GM23338 (cell line): ENCODE data around the gene SART3. TPM values are rescaled to one million over a fixed set of nuclear protein-coding genes. Genes with fewer than 3 reads are reported as not detected.
"Not testable (repeated sequence)": the region's sequence is repeated elsewhere in the genome, so short reads cannot be mapped to it uniquely, and the experiment has no call there.

Experiments
- ATAC-seq: fragments of 200-7000 bp; cut with Tn5 transposase; 3 replicates; pipeline ENCODE4 v1.9.1; 2020
- DNase-seq: peaks from one replicate; pipeline ENCODE4 v3.0.0-alpha.2; 2015; ENCODE audit warnings: low spot score
- H2AFZ ChIP-seq: fragments of 200-600 bp; sonication (generic); 2 replicates; pipeline ENCODE4 v1.8.0; 2016; ENCODE audit warnings: antibody characterized with exemption, mild to moderate bottlenecking, moderate library complexity
- H3F3A ChIP-seq: fragments of 200-600 bp; sonication (generic); replicated peaks from 2 replicates; pipeline ENCODE4 v1.8.0; 2017; ENCODE audit warnings: antibody characterized with exemption, mixed run types, low read depth
- H3K27ac ChIP-seq: fragments of 200-600 bp; sonication (generic); 2 replicates; pipeline ENCODE4 v1.6.1; 2016; ENCODE audit warnings: low read depth
- H3K27me3 ChIP-seq: fragments of 200-600 bp; sonication (generic); 2 replicates; pipeline ENCODE4 v1.8.0; 2016; ENCODE audit warnings: mild to moderate bottlenecking, mixed run types, moderate library complexity; ENCODE audit not compliant: insufficient read depth
- H3K36me3 ChIP-seq: fragments of 200-600 bp; sonication (generic); 2 replicates; pipeline ENCODE4 v1.8.0; 2016; ENCODE audit warnings: mild to moderate bottlenecking; ENCODE audit not compliant: insufficient read depth
- H3K4me1 ChIP-seq: fragments of 200-600 bp; sonication (generic); 2 replicates; pipeline ENCODE4 v1.8.0; 2016; ENCODE audit warnings: mild to moderate bottlenecking, moderate library complexity; ENCODE audit not compliant: insufficient read depth
- H3K4me2 ChIP-seq: fragments of 200-600 bp; sonication (generic); 2 replicates; pipeline ENCODE4 v1.7.1; 2017; ENCODE audit warnings: mixed run types
- H3K4me3 ChIP-seq: fragments of 200-600 bp; sonication (generic); 2 replicates; pipeline ENCODE4 v1.6.1; 2016; ENCODE audit warnings: mixed run types
- H3K79me2 ChIP-seq: fragments of 200-600 bp; sonication (generic); replicated peaks from 2 replicates; pipeline ENCODE4 v1.8.0; 2017; ENCODE audit warnings: mild to moderate bottlenecking; ENCODE audit not compliant: insufficient read depth
- H3K9me2 ChIP-seq: fragments of 200-600 bp; sonication (generic); 2 replicates; pipeline ENCODE4 v1.8.0; 2017; ENCODE audit not compliant: insufficient read depth
- H4K20me1 ChIP-seq: fragments of 200-600 bp; sonication (generic); replicated peaks from 2 replicates; pipeline ENCODE4 v1.8.0; 2017; ENCODE audit warnings: mild to moderate bottlenecking; ENCODE audit not compliant: insufficient read depth
- H3K27ac Mint-ChIP-seq: 2 replicates; pipeline ENCODE4 v1.8.0; 2020; ENCODE audit warnings: inconsistent platforms, mild to moderate bottlenecking, moderate library complexity, mixed read lengths
- H3K27me3 Mint-ChIP-seq: 3 replicates; pipeline ENCODE4 v1.8.0; 2022; ENCODE audit warnings: low read depth, mild to moderate bottlenecking, moderate library complexity, mixed read lengths, inconsistent platforms; ENCODE audit not compliant: insufficient read depth, poor library complexity
- H3K36me3 Mint-ChIP-seq: 3 replicates; pipeline ENCODE4 v1.8.0; 2021; ENCODE audit warnings: low read depth, mild to moderate bottlenecking, inconsistent platforms, moderate library complexity, mixed read lengths
- H3K4me1 Mint-ChIP-seq: 3 replicates; pipeline ENCODE4 v1.8.0; 2020; ENCODE audit warnings: mild to moderate bottlenecking, inconsistent platforms, mixed read lengths
- H3K4me3 Mint-ChIP-seq: 3 replicates; pipeline ENCODE4 v1.8.0; 2021; ENCODE audit warnings: moderate library complexity, mild to moderate bottlenecking, inconsistent platforms, mixed read lengths
- H3K9me3 Mint-ChIP-seq: 3 replicates; pipeline ENCODE4 v1.8.0; 2020; ENCODE audit warnings: moderate library complexity, mild to moderate bottlenecking, inconsistent platforms, mixed read lengths
- CREB1 ChIP-seq: fragments of 250-450 bp; sonication (Bioruptor Pico); IDR thresholded peaks from 2 replicates; pipeline ENCODE4 v1.5.0; 2020; ENCODE audit warnings: low read depth, mild to moderate bottlenecking, moderate library complexity
- EZH2 ChIP-seq: fragments of 200-600 bp; sonication (generic); IDR thresholded peaks from one replicate; pipeline ENCODE4 v1.8.0; 2017; ENCODE audit warnings: antibody characterized with exemption, mild to moderate bottlenecking, low read depth; ENCODE audit not compliant: unreplicated experiment
- JUNB ChIP-seq: IDR thresholded peaks from one replicate; pipeline ENCODE4 v1.6.1; 2016; ENCODE audit warnings: antibody characterized with exemption; ENCODE audit not compliant: unreplicated experiment
- NANOG ChIP-seq: IDR thresholded peaks from 2 replicates; pipeline ENCODE4 v1.6.1; 2016; ENCODE audit warnings: antibody characterized with exemption, borderline replicate concordance
- POLR2AphosphoS5 ChIP-seq: IDR thresholded peaks from 2 replicates; pipeline ENCODE4 v1.6.1; 2016; ENCODE audit warnings: antibody characterized with exemption, low read depth
- STAT1 ChIP-seq: IDR thresholded peaks from one replicate; pipeline ENCODE4 v1.6.1; 2016; ENCODE audit warnings: antibody characterized with exemption; ENCODE audit not compliant: unreplicated experiment
- ZNF114 ChIP-seq: fragments of 250-450 bp; sonication (Bioruptor Pico); IDR thresholded peaks from 2 replicates; pipeline ENCODE4 v1.5.0; 2020; ENCODE audit warnings: mild to moderate bottlenecking, moderate library complexity
- ZNF331 ChIP-seq: fragments of 250-450 bp; sonication (Bioruptor Pico); IDR thresholded peaks from 2 replicates; pipeline ENCODE4 v1.5.0; 2020; ENCODE audit warnings: low read depth, mild to moderate bottlenecking, moderate library complexity
- polyA plus RNA-seq: library from polyadenylated mRNA; unstranded; fragments of >200 nt; fragmentation: Nextera tagmentation; extraction: Ambion mirVana; gene quantifications from 2 replicates; pipeline ENCODE4 v1.2.1, GENCODE V29; 2016
- total RNA-seq: library from RNA; depleted of rRNA; stranded (reverse); fragments of >200 nt; shearing (Covaris generic); gene quantifications from 2 replicates; pipeline ENCODE4 v1.2.3, GENCODE V29; 2014
- TF ChIP-seq, protein P1 (sequence below): fragments of 250-450 bp; sonication (Bioruptor Pico); IDR thresholded peaks from 2 replicates; pipeline ENCODE4 v1.5.0; 2020; ENCODE audit warnings: mild to moderate bottlenecking, moderate library complexity
- TF ChIP-seq, protein P2 (sequence below): IDR thresholded peaks from one replicate; pipeline ENCODE4 v1.6.1; 2018; ENCODE audit warnings: antibody characterized with exemption; ENCODE audit not compliant: unreplicated experiment
- TF ChIP-seq, protein P3 (sequence below): IDR thresholded peaks from 2 replicates; pipeline ENCODE4 v1.6.1; 2016; ENCODE audit warnings: antibody characterized with exemption

The SART3 gene
- total and polyA plus RNA-seq, 2 experiments from 2014 or later: 49.8 to 112 TPM

DNA sequence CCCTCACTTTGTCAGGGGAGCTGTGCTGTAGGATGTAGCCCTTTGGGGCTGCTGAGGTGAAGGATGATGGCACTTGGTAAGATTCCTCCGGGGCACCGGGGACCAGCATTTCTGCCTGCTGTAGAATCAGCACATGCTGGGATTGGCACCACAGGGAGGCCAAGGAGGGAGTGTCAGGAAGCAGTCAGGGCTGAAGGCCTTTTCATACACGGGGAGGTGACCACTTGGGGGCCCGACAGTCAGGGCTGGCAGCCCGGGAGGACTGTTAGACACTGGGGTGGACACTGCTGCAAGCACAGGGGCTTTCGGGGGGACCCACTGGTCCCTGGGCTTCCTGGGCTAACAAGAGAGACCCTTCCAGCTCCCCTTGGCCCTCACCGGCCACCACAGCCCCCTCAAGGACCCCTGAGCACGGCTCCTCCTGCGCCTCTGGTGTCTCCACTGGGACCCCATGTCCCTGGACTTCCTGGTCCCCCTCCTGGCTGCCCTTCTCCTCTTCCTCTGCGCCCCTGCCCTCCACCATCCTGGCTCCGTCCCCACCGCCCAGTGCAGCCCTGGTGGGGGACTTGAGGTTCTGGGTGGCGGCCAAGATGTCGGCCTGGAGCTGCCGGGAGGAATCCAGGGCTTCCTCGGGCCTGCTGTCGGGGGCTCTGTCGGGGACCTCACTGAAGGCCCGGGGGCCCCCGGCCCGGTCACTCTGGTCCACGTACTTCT, 30.5 kb upstream of the SART3 start:
- no peaks in the 10 kb centered on the region for H3K36me3 ChIP-seq
- no peaks in the 10 kb centered on the region for H3K9me2 ChIP-seq
- H3K27me3 Mint-ChIP-seq: peaks cover 5% of the 10 kb centered on the region
- H3K4me1 Mint-ChIP-seq: peaks cover 19% of the 10 kb centered on the region
- H3K4me1 ChIP-seq: no peaks in the 10 kb centered on the region; the same call in 1 of the 2 replicates
- TF ChIP-seq POLR2AphosphoS5 (no peak), JUNB (no peak), ZNF331 (CRISPR knock-in tag) (no peak), ZNF114 (CRISPR knock-in tag) (no peak), CREB1 (CRISPR knock-in tag) (no peak), EZH2 (no peak), NANOG (no peak), STAT1 (no peak)
- TF ChIP-seq, protein P1, sequence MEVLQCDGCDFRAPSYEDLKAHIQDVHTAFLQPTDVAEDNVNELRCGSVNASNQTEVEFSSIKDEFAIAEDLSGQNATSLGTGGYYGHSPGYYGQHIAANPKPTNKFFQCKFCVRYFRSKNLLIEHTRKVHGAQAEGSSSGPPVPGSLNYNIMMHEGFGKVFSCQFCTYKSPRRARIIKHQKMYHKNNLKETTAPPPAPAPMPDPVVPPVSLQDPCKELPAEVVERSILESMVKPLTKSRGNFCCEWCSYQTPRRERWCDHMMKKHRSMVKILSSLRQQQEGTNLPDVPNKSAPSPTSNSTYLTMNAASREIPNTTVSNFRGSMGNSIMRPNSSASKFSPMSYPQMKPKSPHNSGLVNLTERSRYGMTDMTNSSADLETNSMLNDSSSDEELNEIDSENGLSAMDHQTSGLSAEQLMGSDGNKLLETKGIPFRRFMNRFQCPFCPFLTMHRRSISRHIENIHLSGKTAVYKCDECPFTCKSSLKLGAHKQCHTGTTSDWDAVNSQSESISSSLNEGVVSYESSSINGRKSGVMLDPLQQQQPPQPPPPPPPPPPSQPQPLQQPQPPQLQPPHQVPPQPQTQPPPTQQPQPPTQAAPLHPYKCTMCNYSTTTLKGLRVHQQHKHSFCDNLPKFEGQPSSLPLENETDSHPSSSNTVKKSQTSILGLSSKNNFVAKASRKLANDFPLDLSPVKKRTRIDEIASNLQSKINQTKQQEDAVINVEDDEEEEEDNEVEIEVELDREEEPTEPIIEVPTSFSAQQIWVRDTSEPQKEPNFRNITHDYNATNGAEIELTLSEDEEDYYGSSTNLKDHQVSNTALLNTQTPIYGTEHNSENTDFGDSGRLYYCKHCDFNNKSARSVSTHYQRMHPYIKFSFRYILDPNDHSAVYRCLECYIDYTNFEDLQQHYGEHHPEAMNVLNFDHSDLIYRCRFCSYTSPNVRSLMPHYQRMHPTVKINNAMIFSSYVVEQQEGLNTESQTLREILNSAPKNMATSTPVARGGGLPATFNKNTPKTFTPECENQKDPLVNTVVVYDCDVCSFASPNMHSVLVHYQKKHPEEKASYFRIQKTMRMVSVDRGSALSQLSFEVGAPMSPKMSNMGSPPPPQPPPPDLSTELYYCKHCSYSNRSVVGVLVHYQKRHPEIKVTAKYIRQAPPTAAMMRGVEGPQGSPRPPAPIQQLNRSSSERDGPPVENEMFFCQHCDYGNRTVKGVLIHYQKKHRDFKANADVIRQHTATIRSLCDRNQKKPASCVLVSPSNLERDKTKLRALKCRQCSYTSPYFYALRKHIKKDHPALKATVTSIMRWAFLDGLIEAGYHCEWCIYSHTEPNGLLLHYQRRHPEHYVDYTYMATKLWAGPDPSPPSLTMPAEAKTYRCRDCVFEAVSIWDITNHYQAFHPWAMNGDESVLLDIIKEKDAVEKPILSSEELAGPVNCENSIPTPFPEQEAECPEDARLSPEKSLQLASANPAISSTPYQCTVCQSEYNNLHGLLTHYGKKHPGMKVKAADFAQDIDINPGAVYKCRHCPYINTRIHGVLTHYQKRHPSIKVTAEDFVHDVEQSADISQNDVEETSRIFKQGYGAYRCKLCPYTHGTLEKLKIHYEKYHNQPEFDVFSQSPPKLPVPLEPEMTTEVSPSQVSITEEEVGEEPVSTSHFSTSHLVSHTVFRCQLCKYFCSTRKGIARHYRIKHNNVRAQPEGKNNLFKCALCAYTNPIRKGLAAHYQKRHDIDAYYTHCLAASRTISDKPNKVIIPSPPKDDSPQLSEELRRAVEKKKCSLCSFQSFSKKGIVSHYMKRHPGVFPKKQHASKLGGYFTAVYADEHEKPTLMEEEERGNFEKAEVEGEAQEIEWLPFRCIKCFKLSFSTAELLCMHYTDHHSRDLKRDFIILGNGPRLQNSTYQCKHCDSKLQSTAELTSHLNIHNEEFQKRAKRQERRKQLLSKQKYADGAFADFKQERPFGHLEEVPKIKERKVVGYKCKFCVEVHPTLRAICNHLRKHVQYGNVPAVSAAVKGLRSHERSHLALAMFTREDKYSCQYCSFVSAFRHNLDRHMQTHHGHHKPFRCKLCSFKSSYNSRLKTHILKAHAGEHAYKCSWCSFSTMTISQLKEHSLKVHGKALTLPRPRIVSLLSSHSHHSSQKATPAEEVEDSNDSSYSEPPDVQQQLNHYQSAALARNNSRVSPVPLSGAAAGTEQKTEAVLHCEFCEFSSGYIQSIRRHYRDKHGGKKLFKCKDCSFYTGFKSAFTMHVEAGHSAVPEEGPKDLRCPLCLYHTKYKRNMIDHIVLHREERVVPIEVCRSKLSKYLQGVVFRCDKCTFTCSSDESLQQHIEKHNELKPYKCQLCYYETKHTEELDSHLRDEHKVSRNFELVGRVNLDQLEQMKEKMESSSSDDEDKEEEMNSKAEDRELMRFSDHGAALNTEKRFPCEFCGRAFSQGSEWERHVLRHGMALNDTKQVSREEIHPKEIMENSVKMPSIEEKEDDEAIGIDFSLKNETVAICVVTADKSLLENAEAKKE (CRISPR knock-in tag): no peak
- TF ChIP-seq, protein P2, sequence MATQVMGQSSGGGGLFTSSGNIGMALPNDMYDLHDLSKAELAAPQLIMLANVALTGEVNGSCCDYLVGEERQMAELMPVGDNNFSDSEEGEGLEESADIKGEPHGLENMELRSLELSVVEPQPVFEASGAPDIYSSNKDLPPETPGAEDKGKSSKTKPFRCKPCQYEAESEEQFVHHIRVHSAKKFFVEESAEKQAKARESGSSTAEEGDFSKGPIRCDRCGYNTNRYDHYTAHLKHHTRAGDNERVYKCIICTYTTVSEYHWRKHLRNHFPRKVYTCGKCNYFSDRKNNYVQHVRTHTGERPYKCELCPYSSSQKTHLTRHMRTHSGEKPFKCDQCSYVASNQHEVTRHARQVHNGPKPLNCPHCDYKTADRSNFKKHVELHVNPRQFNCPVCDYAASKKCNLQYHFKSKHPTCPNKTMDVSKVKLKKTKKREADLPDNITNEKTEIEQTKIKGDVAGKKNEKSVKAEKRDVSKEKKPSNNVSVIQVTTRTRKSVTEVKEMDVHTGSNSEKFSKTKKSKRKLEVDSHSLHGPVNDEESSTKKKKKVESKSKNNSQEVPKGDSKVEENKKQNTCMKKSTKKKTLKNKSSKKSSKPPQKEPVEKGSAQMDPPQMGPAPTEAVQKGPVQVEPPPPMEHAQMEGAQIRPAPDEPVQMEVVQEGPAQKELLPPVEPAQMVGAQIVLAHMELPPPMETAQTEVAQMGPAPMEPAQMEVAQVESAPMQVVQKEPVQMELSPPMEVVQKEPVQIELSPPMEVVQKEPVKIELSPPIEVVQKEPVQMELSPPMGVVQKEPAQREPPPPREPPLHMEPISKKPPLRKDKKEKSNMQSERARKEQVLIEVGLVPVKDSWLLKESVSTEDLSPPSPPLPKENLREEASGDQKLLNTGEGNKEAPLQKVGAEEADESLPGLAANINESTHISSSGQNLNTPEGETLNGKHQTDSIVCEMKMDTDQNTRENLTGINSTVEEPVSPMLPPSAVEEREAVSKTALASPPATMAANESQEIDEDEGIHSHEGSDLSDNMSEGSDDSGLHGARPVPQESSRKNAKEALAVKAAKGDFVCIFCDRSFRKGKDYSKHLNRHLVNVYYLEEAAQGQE: no peak
- TF ChIP-seq, protein P3, sequence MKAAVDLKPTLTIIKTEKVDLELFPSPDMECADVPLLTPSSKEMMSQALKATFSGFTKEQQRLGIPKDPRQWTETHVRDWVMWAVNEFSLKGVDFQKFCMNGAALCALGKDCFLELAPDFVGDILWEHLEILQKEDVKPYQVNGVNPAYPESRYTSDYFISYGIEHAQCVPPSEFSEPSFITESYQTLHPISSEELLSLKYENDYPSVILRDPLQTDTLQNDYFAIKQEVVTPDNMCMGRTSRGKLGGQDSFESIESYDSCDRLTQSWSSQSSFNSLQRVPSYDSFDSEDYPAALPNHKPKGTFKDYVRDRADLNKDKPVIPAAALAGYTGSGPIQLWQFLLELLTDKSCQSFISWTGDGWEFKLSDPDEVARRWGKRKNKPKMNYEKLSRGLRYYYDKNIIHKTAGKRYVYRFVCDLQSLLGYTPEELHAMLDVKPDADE: no peak
- no peak for DNase-seq
- no peaks in the 10 kb centered on the region for H3K27me3 ChIP-seq
- H3K4me3 ChIP-seq: no peak overlapping the region
- H3K27ac ChIP-seq: no peak overlapping the region
- no peak overlapping the region for H3K4me2 ChIP-seq
- H3F3A ChIP-seq: no peaks in the 10 kb centered on the region
- H4K20me1 ChIP-seq: no peaks in the 10 kb centered on the region
- no peak for ATAC-seq
- no peaks in the 10 kb centered on the region for H3K9me3 Mint-ChIP-seq
- H3K36me3 Mint-ChIP-seq: no peaks in the 10 kb centered on the region
- H3K79me2 ChIP-seq: no peaks in the 10 kb centered on the region
- H3K4me3 Mint-ChIP-seq: no peak overlapping the region
- H2AFZ ChIP-seq: no peak overlapping the region
- H3K27ac Mint-ChIP-seq: no peak overlapping the region

DNA sequence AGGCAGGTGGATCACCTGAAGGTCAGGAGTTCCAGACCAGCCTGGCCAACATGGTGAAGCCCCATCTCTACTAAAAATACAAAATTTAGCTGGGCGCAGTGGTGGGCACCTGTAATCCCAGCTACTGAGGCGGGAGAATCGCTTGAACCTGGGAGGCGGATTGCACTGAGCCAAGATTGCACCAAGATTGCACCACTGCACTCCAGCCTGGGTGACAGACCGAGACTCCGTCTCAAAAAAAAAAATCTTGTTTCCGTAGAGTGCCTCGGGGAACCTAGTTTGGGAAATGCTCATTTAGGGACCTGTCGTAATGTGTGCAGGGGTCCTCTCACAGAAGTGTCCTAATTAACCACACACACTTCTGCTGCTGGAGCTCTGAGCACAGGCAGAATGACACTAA, 29.5 kb upstream of the SART3 start:
- not testable (repeated sequence) for H3K27me3 Mint-ChIP-seq, H3K36me3 Mint-ChIP-seq, H3K9me2 ChIP-seq, H3K27ac Mint-ChIP-seq, H3K4me3 Mint-ChIP-seq, H3F3A ChIP-seq, H3K4me1 ChIP-seq, ATAC-seq, H3K4me2 ChIP-seq, H3K4me3 ChIP-seq, H3K27ac ChIP-seq, H3K79me2 ChIP-seq, H3K9me3 Mint-ChIP-seq, H3K36me3 ChIP-seq, H2AFZ ChIP-seq, DNase-seq, H3K27me3 ChIP-seq, H4K20me1 ChIP-seq
- H3K4me1 Mint-ChIP-seq: peaks cover 19% of the 10 kb centered on the region
